Common myeloid progenitor, CD34-positive (primary cell): ENCODE data around the gene SNX22. TPM values are rescaled to one million over a fixed set of nuclear protein-coding genes. Genes with fewer than 3 reads are reported as not detected.
"Not testable (repeated sequence)": the region's sequence is repeated elsewhere in the genome, so short reads cannot be mapped to it uniquely, and the experiment has no call there.

Experiments
- CTCF ChIA-PET: fragments of 350-600 bp; sonication (Branson Sonifier 250); formaldehyde crosslinking; loops from one replicate; lab custom pipeline; 2021; ENCODE audit warnings: antibody characterized with exemption; lab: Charles Lee
- POLR2A ChIA-PET: fragments of 350-600 bp; sonication (Branson Sonifier 250); formaldehyde crosslinking; loops from one replicate; lab custom pipeline; 2021; ENCODE audit warnings: antibody characterized with exemption; lab: Charles Lee
- DNase-seq, 3 donors: peaks; one replicate each; pipeline versions ENCODE4 v3.0.0 to v3.0.0-alpha.2; 2013
- H3K27ac ChIP-seq, 2 experiments: 1 replicate in 1 of 2; 2 replicates in 1 of 2; pipeline ENCODE4 v1.7.0; 2013; ENCODE audit warnings: inconsistent platforms in 2 of 2, low read length in 2 of 2, mild to moderate bottlenecking in 2 of 2, low read depth in 1 of 2, moderate library complexity in 1 of 2; ENCODE audit not compliant: severe bottlenecking in 2 of 2, insufficient read depth in 1 of 2, poor library complexity in 1 of 2
- H3K27me3 ChIP-seq, 5 experiments: replicated peaks in 2 of 5; 1 replicate in 3 of 5; 2 replicates in 2 of 5; pipeline versions ENCODE4 v1.6.1 to v1.7.0; 2013; ENCODE audit warnings: low read length in 4 of 5, mild to moderate bottlenecking in 2 of 5, moderate library complexity in 2 of 5, inconsistent platforms in 1 of 5; ENCODE audit not compliant: insufficient read depth in 5 of 5, control insufficient read depth in 4 of 5
- H3K36me3 ChIP-seq, 4 experiments: 1 replicate in 2 of 4; 2 replicates in 2 of 4; pipeline versions ENCODE4 v1.6.1 to v1.7.0; 2013; ENCODE audit warnings: low read length in 3 of 4, control low read depth in 1 of 4, mild to moderate bottlenecking in 1 of 4; ENCODE audit not compliant: control insufficient read depth in 4 of 4, insufficient read depth in 4 of 4
- H3K4me1 ChIP-seq, 4 experiments: 1 replicate in 3 of 4; 2 replicates in 1 of 4; pipeline versions ENCODE4 v1.6.1 to v1.7.1; 2013; ENCODE audit warnings: low read length in 3 of 4, mild to moderate bottlenecking in 3 of 4, control low read depth in 1 of 4, inconsistent platforms in 1 of 4, moderate library complexity in 1 of 4; ENCODE audit not compliant: control insufficient read depth in 4 of 4, insufficient read depth in 4 of 4; ENCODE audit errors: control extremely low read depth in 1 of 4
- H3K4me3 ChIP-seq, 7 experiments: 1 replicate in 4 of 7; 2 replicates in 3 of 7; pipeline versions ENCODE4 v1.5.1 to v1.7.0; 2013; ENCODE audit warnings: mild to moderate bottlenecking in 7 of 7, low read length in 6 of 7, moderate library complexity in 6 of 7, inconsistent platforms in 2 of 7, low read depth in 2 of 7, control low read depth in 1 of 7; ENCODE audit not compliant: insufficient read depth in 4 of 7, control insufficient read depth in 1 of 7; ENCODE audit errors: extremely low read depth in 1 of 7
- H3K9me3 ChIP-seq, 5 experiments: 1 replicate in 4 of 5; 2 replicates in 1 of 5; pipeline versions ENCODE4 v1.6.1 to v1.7.1; 2013; ENCODE audit warnings: low read length in 4 of 5, mild to moderate bottlenecking in 2 of 5, inconsistent platforms in 1 of 5, low read depth in 1 of 5, moderate library complexity in 1 of 5; ENCODE audit not compliant: control insufficient read depth in 4 of 5, insufficient read depth in 2 of 5; ENCODE audit errors: control extremely low read depth in 1 of 5
- WGBS: methylation state at CpG from one replicate; pipeline ENCODE4 v1.1.5; 2013; ENCODE audit not compliant: insufficient coverage; 5-methylcytosine and 5-hydroxymethylcytosine counted together
- polyA plus RNA-seq: library from polyadenylated mRNA; unstranded; fragments of 120-200 nt; gene quantifications from one replicate; pipeline ENCODE4 v1.2.1, GENCODE V29; 2013

SNX22 gene
- polyA plus RNA-seq = 3.3 TPM

GRCh38 chr15:64151727-64152506 is at the start of gene SNX22:
Gene SNX22 (plus strand): TSS chr15:64151731. CDS start chr15:64151776, 45 bp downstream.
- WGBS = 3% methylated on average over 51 of the region's 83 CpGs
- CTCF ChIA-PET = interaction anchor here (1.4 to 3.2 kb wide), 2 partner anchors 11 to 59 kb away, joined by 4 to 27 read pairs; partner anchors contain the start of genes CIAO2A and PPIB
- Histone ChIP-seq H3K27ac (no peak within 1 kb of the TSS), H3K27me3 (peaks cover 0 to 29% (median 9%) of the 10 kb centered on the region in 5 experiments), H3K4me1 (peaks cover 0 to 37% (median 22%) of the 10 kb centered on the region in 4 experiments), H3K4me3 (peak within 1 kb of the TSS; percentile 19 to 78 (median 63)), H3K9me3 (no peaks in the 10 kb centered on the region), H3K36me3 (peaks cover 5 to 29% (median 23%) of the 10 kb centered on the region in 4 experiments)
- DNase-seq = peak in 2 of 3 donors; percentile 33 to 42
- POLR2A ChIA-PET = interaction anchor here (1.0 kb wide), 1 partner anchor 66 kb away, joined by 3 read pairs; no protein-coding TSS in a partner anchor

- ChIA-PET POLR2A (no interaction called here), CTCF (interaction anchor here (1.1 kb wide), 1 partner anchor 47 kb away, joined by 4 read pairs; no protein-coding TSS in a partner anchor)
- Histone ChIP-seq H3K9me3 (no peaks in the 10 kb centered on the region), H3K27ac (no peak overlapping the region), H3K4me3 (no peak overlapping the region), H3K27me3 (no peaks in the 10 kb centered on the region), H3K36me3 (peaks cover 0 to 2% (median 0%) of the 10 kb centered on the region in 4 experiments), H3K4me1 (peaks cover 9 to 25% (median 14%) of the 10 kb centered on the region in 4 experiments)
- no peak for DNase-seq
- 100% methylated on average over 1 of the region's 2 CpGs for WGBS
These were observed 49.0 kb upstream of the SNX22 start for GRCh38 chr15:64102497-64102896.

- ChIA-PET CTCF (interaction anchor here (2.4 kb wide), 1 partner anchor 48 kb away, joined by 7 read pairs; no protein-coding TSS in a partner anchor), POLR2A (no interaction called here)
- Histone ChIP-seq H3K36me3 (peaks cover 0 to 2% (median 0%) of the 10 kb centered on the region in 4 experiments), H3K9me3 (no peaks in the 10 kb centered on the region), H3K4me3 (no peak overlapping the region), H3K4me1 (peaks cover 2 to 10% (median 9%) of the 10 kb centered on the region in 4 experiments), H3K27me3 (no peaks in the 10 kb centered on the region), H3K27ac (peak overlapping the region in 1 of 2 experiments; percentile 31)
- peak in 2 of 3 donors; percentile 48 to 49 for DNase-seq
- WGBS = 77% methylated on average over 7 of the region's 9 CpGs
These were observed 46.3 kb upstream of the SNX22 start for GRCh38 chr15:64105113-64105704.

- no peaks in the 10 kb centered on the region for H3K27me3 ChIP-seq
- 100% methylated on average over 1 of the region's 1 CpG for WGBS
- H3K9me3 ChIP-seq = no peaks in the 10 kb centered on the region
- no peak for DNase-seq
- no peak overlapping the region for H3K4me3 ChIP-seq
- ChIA-PET CTCF (interaction anchor here (0.6 kb wide), 1 partner anchor 241 kb away, joined by 4 read pairs; no protein-coding TSS in a partner anchor), POLR2A (no interaction called here)
- peaks cover 0 to 4% (median 2%) of the 10 kb centered on the region in 4 experiments for H3K36me3 ChIP-seq
- H3K27ac ChIP-seq = no peak overlapping the region
- peaks cover 0 to 6% (median 1%) of the 10 kb centered on the region in 4 experiments for H3K4me1 ChIP-seq
These were observed 44.2 kb upstream of the SNX22 start for GRCh38 chr15:64107337-64107736.

- WGBS = 85% methylated on average over 3 of the region's 4 CpGs
- H3K27me3 ChIP-seq, H3K4me1 ChIP-seq, DNase-seq, POLR2A ChIA-PET, H3K27ac ChIP-seq, H3K9me3 ChIP-seq, H3K4me3 ChIP-seq: not testable (repeated sequence)
- CTCF ChIA-PET = interaction anchor here (0.9 to 2.2 kb wide), 3 partner anchors 12 to 439 kb away, joined by 3 to 8 read pairs (median 5); no protein-coding TSS in a partner anchor
- peaks cover 0 to 30% (median 18%) of the 10 kb centered on the region in 4 experiments for H3K36me3 ChIP-seq
These were observed 41.3 kb upstream of the SNX22 start for GRCh38 chr15:64110108-64110701.

- no peaks in the 10 kb centered on the region for H3K4me1 ChIP-seq
- H3K36me3 ChIP-seq = peaks cover 7 to 39% (median 22%) of the 10 kb centered on the region in 4 experiments
- H3K9me3 ChIP-seq = no peaks in the 10 kb centered on the region
- no peak overlapping the region for H3K27ac ChIP-seq
- peak in 1 of 3 donors; percentile 8 for DNase-seq
- H3K27me3 ChIP-seq = no peaks in the 10 kb centered on the region
- ChIA-PET POLR2A (no interaction called here), CTCF (interaction anchor here (0.9 to 2.2 kb wide), 4 partner anchors 11 to 440 kb away, joined by 3 to 8 read pairs (median 4); partner anchors contain the start of gene SNX1)
- H3K4me3 ChIP-seq = no peak overlapping the region
- 57% methylated on average over 2 of the region's 3 CpGs for WGBS
These were observed 40.4 kb upstream of the SNX22 start for GRCh38 chr15:64110950-64111678.
